HL-60/S4 (cell line): ENCODE measurements around the gene PCNX1.
"Not testable (repeated sequence)": the region's sequence is repeated elsewhere in the genome, so short reads cannot be mapped to it uniquely, and the experiment has no call there.

ENCODE experiments used
- in situ Hi-C: fragments of 300-500 bp; cut with MboI; formaldehyde crosslinking; loops from 2 replicates; pipeline ENCODE4 v1.14.3; 2022; ENCODE audit warnings: low sequenced_read_pairs

The PCNX1 gene

DNA sequence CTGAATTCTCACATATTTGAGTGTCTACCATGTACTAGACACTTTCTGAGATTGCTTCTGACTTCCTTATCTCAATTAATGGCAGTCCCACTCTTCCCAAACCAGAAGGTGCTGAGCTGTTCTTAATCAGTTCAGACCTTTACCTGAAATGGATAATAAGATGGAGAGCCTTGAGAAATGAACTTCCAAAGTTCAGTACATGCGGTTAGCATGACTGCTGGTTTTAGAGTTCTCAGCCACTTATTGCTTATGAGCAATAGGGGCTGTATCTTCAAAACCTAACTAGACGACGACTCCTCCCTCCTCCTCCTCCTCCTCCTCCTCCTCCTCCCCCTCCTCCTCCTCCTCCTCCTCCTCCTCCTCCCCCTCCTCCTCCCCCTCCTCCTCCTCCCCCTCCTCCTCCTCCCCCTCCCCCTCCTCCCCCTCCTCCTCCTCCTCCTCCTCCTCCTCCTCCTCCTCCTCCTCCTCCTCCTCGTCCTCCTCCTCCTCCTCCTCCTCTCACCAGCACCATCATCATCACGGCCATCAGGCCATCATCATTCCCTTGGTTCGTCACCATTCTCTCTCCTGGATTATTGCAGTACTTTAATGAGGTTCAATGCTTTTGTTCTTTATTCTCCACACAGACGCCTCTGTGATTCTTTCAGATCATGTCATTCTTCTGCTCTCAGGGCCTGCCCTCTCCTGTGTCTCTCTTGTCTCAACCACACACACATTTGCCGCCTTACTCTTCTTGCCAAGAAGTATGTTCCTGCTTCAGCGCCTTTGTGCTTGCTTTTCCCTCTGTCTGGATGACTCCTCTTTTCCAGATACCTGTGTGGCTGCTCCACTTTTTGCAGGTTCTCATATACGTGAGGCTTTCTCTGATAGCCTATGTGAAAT is 2.7 kb downstream of the PCNX1 start:
- in situ Hi-C loops = no loop called here

- in situ Hi-C loops = no loop called here
These were observed 8.2 kb downstream of the PCNX1 start for GRCh38 chr14:70915415-70915814.

DNA sequence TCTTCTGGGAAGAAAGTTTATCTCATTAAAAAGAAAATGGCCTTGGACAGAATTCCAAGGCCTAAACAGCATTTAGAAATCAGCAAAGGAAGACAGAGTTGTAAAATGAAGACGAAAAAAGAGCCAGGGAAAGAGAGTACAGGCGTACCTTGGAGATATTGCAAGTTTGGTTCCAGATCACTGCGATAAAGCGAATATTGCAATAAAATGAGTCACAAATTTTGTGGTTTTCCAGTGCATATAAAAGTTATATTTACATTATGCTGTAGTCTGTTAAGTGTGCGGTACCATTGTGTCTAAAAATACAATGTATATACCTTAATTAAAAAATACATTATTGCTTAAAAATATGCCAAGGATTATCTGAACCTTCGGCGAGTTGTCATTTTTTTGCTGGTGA is 9.0 kb downstream of the PCNX1 start:
- in situ Hi-C loops = no loop called here

DNA sequence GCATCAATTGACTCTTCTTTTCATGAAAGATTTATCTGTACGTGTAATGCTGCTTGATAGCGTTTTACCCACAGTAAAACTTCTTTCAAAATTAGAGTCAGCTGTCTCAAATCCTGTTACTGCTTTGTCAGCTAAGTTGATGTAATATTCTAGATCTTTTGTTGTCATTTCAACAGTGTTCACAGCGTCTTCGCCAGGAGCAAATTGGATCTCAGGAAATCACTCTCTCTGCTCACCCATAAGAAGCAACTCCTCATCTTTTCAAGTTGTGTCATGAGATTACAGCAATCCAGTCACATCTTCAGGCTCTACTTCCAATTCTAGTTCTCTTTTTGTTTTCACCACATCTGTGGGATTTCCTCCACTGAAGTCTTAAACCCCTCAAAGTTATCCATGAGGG is 9.5 kb downstream of the PCNX1 start:
- in situ Hi-C loops = no loop called here

DNA sequence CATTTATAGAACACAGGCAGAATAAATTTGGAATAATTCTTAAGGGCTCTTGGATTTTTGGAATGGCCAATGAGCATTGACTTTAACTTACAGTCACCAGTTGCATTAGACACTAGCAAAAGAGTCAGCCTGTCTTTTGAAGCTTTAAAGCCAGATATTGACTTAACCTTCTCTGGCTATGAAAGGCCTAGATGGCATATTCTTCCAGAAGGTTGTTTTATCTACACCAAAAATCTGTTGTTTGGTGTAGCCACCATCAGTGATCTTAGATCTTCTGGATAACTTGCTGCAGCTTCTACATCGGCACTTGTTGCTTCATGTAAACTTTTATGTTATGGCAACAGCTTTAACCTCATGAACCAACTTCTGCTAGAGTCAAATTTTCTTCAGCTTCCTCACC is 10.4 kb downstream of the PCNX1 start:
- in situ Hi-C loops = no loop called here

DNA sequence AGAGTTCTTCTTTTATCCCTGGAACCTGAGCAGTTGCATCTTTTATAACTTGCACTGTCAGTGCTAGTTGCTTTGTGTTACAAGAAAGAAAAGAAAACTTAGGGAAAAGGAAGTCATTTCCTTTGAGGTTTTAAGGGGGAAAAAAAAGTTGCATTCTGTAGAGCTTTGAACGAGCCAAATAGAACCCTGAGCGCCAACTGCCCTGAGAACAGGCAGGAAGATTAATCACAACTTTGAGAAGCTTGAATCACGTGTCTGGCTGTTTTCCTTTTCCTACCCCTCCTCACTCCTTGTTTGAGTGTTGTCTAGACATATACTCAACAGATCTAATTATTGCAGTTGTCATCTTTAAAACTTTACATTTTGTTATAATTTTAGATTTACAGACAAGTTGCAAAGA is 12.5 kb downstream of the PCNX1 start:
- in situ Hi-C loops = no loop called here

DNA sequence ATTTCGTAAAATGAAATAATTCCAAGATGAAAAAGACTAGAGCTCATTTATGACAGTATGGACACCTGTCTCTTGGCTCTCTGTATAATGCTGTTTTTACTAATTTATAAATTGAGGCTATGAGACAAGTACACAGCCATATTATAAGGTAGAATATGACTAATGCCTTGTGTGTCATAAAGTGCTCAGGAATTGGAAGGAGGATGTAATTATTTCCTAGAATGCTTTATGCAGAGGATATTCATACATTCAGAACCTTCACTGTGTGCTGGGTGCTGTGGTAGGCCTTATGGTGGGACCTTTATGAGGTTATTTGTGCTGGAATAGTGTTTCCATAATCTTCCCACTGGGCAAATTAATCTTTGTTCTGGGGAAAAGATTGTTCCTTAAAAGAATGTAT is 13.3 kb downstream of the PCNX1 start:
- in situ Hi-C loops = no loop called here

DNA sequence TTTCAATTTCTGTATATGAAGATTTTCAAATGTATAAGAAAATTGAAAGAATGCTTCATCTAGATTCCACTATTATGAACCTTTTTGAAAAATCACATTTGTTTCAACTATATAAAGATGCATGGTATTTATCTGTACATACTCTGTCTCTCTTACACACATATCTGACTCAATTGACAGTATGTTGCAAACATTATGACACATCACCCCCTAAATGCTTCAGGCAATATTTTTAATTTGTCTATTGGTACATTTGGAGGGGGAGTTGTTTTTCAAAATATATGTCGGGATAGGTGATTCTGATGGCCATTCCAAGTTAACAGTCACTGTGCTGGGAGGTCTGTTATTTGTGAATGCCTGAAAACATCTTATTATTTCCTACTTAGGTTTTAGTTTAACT is 14.4 kb downstream of the PCNX1 start:
- in situ Hi-C loops = no loop called here

- in situ Hi-C loops = no loop called here
These were observed 17.3 kb downstream of the PCNX1 start for GRCh38 chr14:70924521-70924920.

DNA sequence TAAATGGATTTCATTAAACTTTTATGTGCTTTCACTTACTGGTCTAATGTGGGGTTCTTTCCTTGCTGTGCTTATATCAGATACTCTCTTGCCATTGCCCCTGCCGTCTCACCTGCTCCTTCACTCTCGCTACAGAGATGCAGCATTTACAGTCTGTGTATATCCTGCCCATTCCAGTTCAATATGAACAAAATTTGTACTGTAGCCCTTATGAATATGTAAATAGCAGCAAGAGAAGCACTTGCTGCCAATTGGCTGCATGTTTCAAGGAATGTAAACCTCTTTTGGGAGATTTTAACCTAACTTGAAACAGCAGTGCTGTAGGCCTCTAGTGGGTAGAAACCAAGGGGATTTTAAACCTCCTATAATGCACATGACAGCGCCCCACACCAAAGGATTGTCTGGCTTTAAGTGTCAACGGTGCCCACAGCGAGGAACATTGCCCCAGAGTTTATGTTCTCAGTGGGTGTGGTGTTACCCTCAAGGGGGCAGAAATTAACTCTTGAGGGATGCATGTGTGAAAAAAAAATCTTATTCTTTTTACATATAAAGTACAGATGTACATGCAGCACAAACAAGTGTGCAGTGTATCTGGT is 19.1 kb downstream of the PCNX1 start:
- in situ Hi-C loops = no loop called here

- in situ Hi-C loops = no loop called here
These were observed 23.7 kb downstream of the PCNX1 start for GRCh38 chr14:70931008-70931407.

DNA sequence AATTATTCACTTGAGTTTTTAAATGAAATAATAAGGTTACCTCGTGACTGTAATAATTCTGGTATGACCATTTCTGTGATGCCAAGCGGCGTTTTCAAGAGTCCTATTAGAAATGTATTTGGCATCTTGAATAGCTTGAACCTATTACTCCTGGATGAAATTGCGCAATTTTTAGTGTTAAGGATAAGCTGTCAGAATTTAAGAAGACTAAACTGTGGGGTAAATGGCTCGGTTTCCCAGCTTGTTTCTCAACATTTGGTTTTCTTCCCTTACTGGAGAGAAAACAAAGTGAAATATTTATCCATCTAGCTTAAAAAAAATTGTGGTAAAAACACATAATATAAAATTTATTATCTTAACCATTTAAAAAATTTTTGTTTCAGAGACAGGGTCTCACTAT is 26.8 kb downstream of the PCNX1 start:
- in situ Hi-C loops = no loop called here

DNA sequence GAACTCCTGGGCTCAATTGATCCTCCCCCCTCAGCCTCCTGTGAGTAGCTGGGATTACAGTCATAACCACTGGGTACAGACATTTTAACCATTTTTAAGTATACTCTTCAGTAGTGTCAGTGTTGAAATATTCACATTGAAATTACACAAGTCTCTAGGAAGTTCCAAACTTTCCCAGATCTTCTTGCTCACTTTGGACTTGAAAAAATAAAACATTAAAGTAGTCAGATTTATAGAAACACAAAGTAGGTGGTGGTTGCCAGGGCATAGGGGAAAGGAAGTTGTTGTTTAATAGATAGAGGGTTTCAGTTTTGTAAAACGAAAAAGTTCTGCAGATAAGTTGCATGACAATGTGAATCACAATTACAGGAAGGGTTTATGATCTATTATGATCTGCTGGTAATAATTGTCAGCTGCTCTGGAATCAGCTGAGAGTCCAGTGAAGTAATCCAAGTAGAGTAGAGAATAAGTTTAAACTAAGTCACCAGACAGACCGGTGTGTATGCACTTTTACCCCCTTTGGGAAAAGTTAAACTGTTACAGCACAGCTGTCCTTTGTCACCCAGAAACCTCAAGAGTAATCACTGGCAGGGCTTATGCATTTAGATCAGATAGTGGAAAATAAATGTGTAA is 27.4 kb downstream of the PCNX1 start:
- in situ Hi-C loops = no loop called here

DNA sequence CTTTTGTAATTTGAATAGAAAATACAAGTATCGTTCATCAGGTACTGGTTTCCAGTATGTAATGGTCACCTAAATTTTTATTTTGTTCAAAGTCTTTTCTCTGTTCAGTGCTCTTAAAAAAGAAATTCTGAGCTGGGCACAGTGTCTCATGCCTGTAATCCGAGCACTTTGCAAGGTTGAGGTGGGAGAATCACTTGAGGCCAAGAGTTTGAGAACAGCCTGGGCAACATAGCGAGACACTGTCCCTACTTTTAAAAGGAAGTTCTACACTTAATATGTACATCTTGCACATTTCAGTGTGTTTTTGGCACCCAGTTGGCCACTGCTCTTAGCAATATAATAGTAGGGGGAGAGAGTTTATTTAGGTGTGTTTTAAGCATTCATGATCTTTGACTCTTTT is 27.9 kb downstream of the PCNX1 start:
- in situ Hi-C loops = no loop called here

DNA sequence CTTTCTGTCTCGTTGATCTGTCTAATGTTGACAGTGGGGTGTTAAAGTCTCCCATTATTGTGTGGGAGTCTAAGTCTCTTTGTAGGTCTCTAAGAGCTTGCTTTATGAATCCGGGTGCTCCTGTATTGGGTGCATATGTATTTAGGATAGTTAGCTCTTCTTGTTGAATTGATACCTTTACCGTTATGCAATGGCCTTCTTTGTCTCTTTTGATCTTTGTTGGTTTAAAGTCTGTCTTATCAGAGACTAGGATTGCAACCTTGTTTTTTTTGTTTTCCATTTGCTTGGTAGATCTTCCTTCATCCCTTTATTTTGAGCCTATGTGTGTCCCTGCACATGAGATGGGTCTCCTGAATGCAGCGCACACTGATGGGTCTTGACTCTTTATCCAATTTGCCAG is 32.4 kb downstream of the PCNX1 start:
- in situ Hi-C loops = not testable (repeated sequence)

GRCh38 chr14:70941637-70942341 is 34.5 kb downstream of the PCNX1 start:
- in situ Hi-C loops = not testable (repeated sequence)

- in situ Hi-C loops = no loop called here
These were observed 35.1 kb downstream of the PCNX1 start for GRCh38 chr14:70942342-70942706.

GRCh38 chr14:70942721-70943120 is 35.5 kb downstream of the PCNX1 start:
- in situ Hi-C loops = not testable (repeated sequence)

- in situ Hi-C loops = no loop called here
These were observed 36.6 kb downstream of the PCNX1 start for GRCh38 chr14:70943838-70944237.

GRCh38 chr14:70947739-70948138 is 40.5 kb downstream of the PCNX1 start:
- in situ Hi-C loops = no loop called here

DNA sequence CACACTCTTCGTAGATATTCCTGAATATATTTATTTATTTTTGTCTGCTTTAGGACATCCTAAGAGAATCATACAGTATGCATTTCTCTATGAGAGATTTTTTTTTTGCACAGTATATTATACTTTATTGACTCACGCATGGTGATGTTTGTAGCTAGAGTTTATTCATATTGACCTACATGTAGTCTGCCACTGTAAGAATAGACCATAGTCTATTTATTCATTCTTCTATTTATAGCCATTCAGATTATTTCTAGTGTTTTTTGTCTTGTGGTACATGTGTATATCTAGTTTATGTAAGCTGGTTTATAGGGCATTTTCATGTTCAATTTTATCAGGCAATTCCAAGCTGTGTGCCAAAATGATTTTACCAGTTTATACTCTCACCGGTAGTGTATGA is 45.2 kb downstream of the PCNX1 start:
- in situ Hi-C loops = no loop called here

DNA sequence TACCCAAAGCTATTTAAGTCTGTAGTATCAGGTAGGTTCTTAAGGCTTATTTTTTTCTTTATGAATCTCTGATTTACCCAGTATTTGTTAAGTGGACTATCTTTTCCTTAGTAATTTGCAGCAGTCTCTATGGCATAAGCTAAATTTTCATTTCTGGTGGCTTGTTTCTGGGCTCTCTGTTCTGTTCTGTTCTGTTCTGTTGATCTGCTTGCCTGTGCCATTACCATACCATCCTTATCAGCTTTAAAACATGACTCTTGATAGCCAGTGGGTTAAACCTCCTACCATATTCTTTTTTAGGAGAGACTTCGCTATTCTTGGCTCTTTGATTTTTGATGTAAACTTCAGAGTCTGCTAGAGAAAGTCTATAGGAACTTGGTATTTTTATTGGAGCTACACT is 46.8 kb downstream of the PCNX1 start:
- in situ Hi-C loops = no loop called here
